Measurements from ENCODE around the gene SYT11. TPM values are rescaled to one million over a fixed set of nuclear protein-coding genes. Genes with fewer than 3 reads are reported as not detected.

The SYT11 gene
- total RNA-seq, 4 donors from 2014 or later: 3.3 to 9.1 (median 3.6) TPM

DNA sequence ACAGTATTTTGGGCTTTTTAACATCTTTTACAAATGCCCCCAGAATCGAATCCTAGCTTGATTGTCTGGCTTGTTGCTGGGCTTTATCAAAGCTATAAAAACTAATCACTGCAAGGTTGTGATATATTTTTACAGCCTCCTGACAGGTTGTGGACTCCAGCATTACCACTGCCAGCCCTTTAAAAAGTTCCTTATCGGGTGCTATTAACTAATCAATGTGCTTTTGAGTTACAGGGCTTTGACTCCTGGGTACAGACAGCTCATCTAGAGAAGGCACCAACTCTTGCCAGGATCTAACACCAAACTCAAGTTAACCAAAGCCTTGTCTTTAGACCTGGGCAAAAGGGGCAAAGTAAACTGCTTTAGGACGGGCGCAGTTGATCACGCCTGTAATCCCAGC is 19.0 kb upstream of the SYT11 start:
- no peak overlapping the region for H3K27ac ChIP-seq
- no peak overlapping the region for H3K4me3 ChIP-seq (replicated peaks in 1 of 3)
- no peaks in the 10 kb centered on the region for H3K36me3 ChIP-seq
- DNase-seq: no peak
- intact Hi-C loops (cut with DNase I): no loop called here
- no peaks in the 10 kb centered on the region for H3K27me3 ChIP-seq
- no peaks in the 10 kb centered on the region for H3K9me3 ChIP-seq
- peaks cover 6 to 9% of the 10 kb centered on the region in 2 donors for H3K4me1 ChIP-seq
- 94 to 96% methylated on average over 5 of the region's 5 CpGs for WGBS, 2 donors
- TF ChIP-seq CTCF (IDR thresholded peaks at IDR 0.05): no peak
- no peak for TF ChIP-seq POLR2A (IDR thresholded peaks at IDR 0.05)

GRCh38 chr1:155844860-155845421 is 14.4 kb upstream of the SYT11 start:
- WGBS, 2 donors: 76% methylated on average over 1 of the region's 1 CpG
- no peak for DNase-seq
- Histone ChIP-seq H3K4me1 (no peaks in the 10 kb centered on the region), H3K4me3 (replicated peaks in 1 of 3) (no peak overlapping the region), H3K27ac (no peak overlapping the region), H3K36me3 (peaks cover 0 to 4% of the 10 kb centered on the region in 2 donors), H3K9me3 (no peaks in the 10 kb centered on the region), H3K27me3 (no peaks in the 10 kb centered on the region)
- TF ChIP-seq CTCF (IDR thresholded peaks at IDR 0.05) (no peak), POLR2A (IDR thresholded peaks at IDR 0.05) (no peak)
- intact Hi-C loops (cut with DNase I): no loop called here

DNA sequence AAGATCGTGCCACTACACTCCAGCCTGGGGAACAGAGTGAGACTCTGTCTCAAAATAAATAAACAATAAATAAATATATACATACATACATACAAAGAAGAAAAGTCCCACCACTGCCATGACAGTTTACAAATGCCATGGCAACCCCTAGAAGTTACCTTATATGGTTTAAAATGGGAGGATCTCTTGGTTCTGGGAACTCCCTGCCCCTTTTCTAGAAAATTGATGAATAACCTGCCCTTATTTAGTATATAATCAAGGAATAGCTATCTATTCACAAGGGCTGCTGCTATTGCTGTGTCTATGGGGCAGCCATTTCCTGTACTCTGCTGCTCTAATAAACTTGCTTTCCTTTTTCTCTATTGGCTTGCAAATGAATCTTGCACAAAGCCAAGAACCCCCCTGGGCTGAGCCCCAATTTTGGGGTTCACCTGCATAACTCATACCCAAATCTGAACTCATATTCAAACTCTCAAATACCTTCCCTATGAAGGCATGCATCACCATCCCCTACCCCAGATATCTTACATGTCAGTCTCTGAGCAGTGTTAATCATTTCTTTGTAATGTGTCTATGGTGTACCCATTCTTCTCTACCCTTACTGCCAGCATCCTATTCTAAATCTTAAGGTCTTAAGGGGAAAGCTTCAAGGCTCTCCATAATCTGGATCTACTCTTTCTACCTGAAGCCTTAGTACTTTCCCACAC is 11.4 kb upstream of the SYT11 start:
- H3K36me3 ChIP-seq: peaks cover 2 to 13% of the 10 kb centered on the region in 2 donors
- intact Hi-C loops (cut with DNase I): no loop called here
- no peak overlapping the region for H3K4me3 ChIP-seq (replicated peaks in 1 of 3)
- no peak overlapping the region for H3K27ac ChIP-seq
- H3K4me1 ChIP-seq: no peaks in the 10 kb centered on the region
- H3K9me3 ChIP-seq: no peaks in the 10 kb centered on the region
- no peaks in the 10 kb centered on the region for H3K27me3 ChIP-seq
- TF ChIP-seq CTCF (IDR thresholded peaks at IDR 0.05): no peak
- no peak for TF ChIP-seq POLR2A (IDR thresholded peaks at IDR 0.05)
- 86 to 92% methylated on average over 1 of the region's 1 CpG for WGBS, 2 donors
- no peak for DNase-seq

- no peaks in the 10 kb centered on the region for H3K4me1 ChIP-seq
- H3K4me3 ChIP-seq (replicated peaks in 1 of 3): no peak overlapping the region
- no peak for DNase-seq
- H3K9me3 ChIP-seq: no peaks in the 10 kb centered on the region
- WGBS, 2 donors: 89% methylated on average over 3 of the region's 3 CpGs
- no peak for TF ChIP-seq POLR2A (IDR thresholded peaks at IDR 0.05)
- TF ChIP-seq CTCF (IDR thresholded peaks at IDR 0.05): no peak
- H3K36me3 ChIP-seq: peaks cover 13 to 21% of the 10 kb centered on the region in 2 donors
- H3K27me3 ChIP-seq: no peaks in the 10 kb centered on the region
- no peak overlapping the region for H3K27ac ChIP-seq
- intact Hi-C loops (cut with DNase I): no loop called here
Observed at GRCh38 chr1:155850345-155850744, 9.0 kb upstream of the SYT11 start.

DNA sequence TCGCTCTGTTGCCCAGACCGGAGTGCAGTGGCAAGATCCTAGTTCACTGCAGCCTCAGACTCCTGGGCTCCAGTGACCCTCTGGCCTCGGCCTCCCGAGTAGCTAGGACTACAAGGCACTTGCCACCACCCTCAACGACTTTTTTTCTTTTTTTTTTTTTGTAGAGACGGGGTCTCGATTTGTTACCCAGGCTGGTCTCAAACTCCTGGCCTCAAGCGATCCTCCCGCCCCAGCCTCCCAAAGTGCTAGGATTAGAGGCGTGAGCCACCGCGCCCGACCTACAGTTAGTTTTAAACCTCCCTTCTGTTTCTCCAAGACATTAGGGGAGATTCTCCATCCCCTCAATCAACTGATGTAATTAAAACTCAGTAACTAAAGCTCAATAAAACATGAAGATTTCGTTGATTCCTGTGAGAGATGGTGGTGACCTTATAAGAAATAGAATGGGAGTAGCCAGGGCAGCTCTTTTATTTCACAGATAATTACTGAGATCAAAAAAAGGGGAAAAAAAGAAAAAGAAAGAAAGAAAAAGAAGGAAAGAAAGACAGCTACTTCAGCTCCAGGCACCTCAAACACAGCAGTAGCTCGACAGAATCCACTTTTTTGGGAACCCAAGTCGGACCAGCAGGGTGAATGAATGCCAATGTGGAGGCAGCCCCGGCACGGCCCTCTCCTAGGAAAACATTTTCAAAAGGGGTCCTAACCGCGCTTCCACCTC is 3.0 kb upstream of the SYT11 start:
- Histone ChIP-seq H3K4me3 (replicated peaks in 1 of 3) (peak overlapping the region; percentile 27 to 78 (median 68)), H3K4me1 (peaks cover 11 to 15% of the 10 kb centered on the region in 2 donors), H3K9me3 (no peaks in the 10 kb centered on the region), H3K27ac (peak overlapping the region; percentile 51 to 71 (median 66)), H3K27me3 (no peaks in the 10 kb centered on the region), H3K36me3 (peaks cover 13 to 17% of the 10 kb centered on the region in 2 donors)
- TF ChIP-seq POLR2A (IDR thresholded peaks at IDR 0.05) (no peak), CTCF (IDR thresholded peaks at IDR 0.05) (no peak)
- no peak for DNase-seq
- intact Hi-C loops (cut with DNase I): no loop called here
- 54 to 55% methylated on average over 20 of the region's 20 CpGs for WGBS, 2 donors

Data from thyroid gland (tissue), 4 donors.